Measurements from ENCODE around the gene ESPN. TPM values are rescaled to one million over a fixed set of nuclear protein-coding genes. Genes with fewer than 3 reads are reported as not detected.

Gene ESPN
- total RNA-seq, 3 donors from 2014 or later (not counting 1 experiment from before 2014, with no cell fraction given) = 1.1 to 2.0 (median 1.7) TPM

GRCh38 chr1:6505367-6506209 lies 81.0 kb downstream of the ESPN start:
- no peak for TF ChIP-seq CTCF (IDR thresholded peaks at IDR 0.05)
- H3K4me3 ChIP-seq (ENCODE audit: low read length) = no peak overlapping the region
- H3K27ac Mint-ChIP-seq = no peak overlapping the region
- no peaks in the 10 kb centered on the region for H3K36me3 ChIP-seq (ENCODE audit: control insufficient read depth, insufficient read depth, low read length)
- H3K27me3 Mint-ChIP-seq (ENCODE audit: low read depth in 2 of 2) = peaks cover 0 to 5% of the 10 kb centered on the region in 2 donors
- DNase-seq (no peak), ATAC-seq (no peak)
- H3K9me3 ChIP-seq (ENCODE audit: control insufficient read depth, insufficient read depth, low read length) = no peaks in the 10 kb centered on the region
- intact Hi-C loops (cut with micrococcal nuclease) = no loop called here
- no peaks in the 10 kb centered on the region for H3K36me3 Mint-ChIP-seq
- no peaks in the 10 kb centered on the region for H3K4me1 ChIP-seq (ENCODE audit: control insufficient read depth, insufficient read depth, low read length)
- H3K27ac ChIP-seq (ENCODE audit: low read length) = no peak overlapping the region
- no peaks in the 10 kb centered on the region for H3K9me3 Mint-ChIP-seq
- no peak overlapping the region for H3K4me3 Mint-ChIP-seq
- H3K27me3 ChIP-seq (ENCODE audit: control insufficient read depth, insufficient read depth, low read length) = no peaks in the 10 kb centered on the region
- WGBS (ENCODE audit: insufficient coverage) = 85% methylated on average over 31 of the region's 31 CpGs
- no peaks in the 10 kb centered on the region for H3K4me1 Mint-ChIP-seq

GRCh38 chr1:6506210-6507036 lies 81.8 kb downstream of the ESPN start:
- no peaks in the 10 kb centered on the region for H3K4me1 ChIP-seq (ENCODE audit: control insufficient read depth, insufficient read depth, low read length)
- no peaks in the 10 kb centered on the region for H3K9me3 ChIP-seq (ENCODE audit: control insufficient read depth, insufficient read depth, low read length)
- no peak overlapping the region for H3K4me3 Mint-ChIP-seq
- no peaks in the 10 kb centered on the region for H3K27me3 ChIP-seq (ENCODE audit: control insufficient read depth, insufficient read depth, low read length)
- no peak for TF ChIP-seq CTCF (IDR thresholded peaks at IDR 0.05)
- peaks cover 0 to under 1% of the 10 kb centered on the region in 2 donors for H3K27me3 Mint-ChIP-seq (ENCODE audit: low read depth in 2 of 2)
- no peaks in the 10 kb centered on the region for H3K4me1 Mint-ChIP-seq
- H3K4me3 ChIP-seq (ENCODE audit: low read length) = no peak overlapping the region
- intact Hi-C loops (cut with micrococcal nuclease) = no loop called here
- ATAC-seq = no peak
- H3K36me3 ChIP-seq (ENCODE audit: control insufficient read depth, insufficient read depth, low read length) = no peaks in the 10 kb centered on the region
- no peak for DNase-seq
- no peaks in the 10 kb centered on the region for H3K36me3 Mint-ChIP-seq
- H3K9me3 Mint-ChIP-seq = no peaks in the 10 kb centered on the region
- H3K27ac Mint-ChIP-seq = no peak overlapping the region
- WGBS (ENCODE audit: insufficient coverage) = 89% methylated on average over 31 of the region's 31 CpGs
- no peak overlapping the region for H3K27ac ChIP-seq (ENCODE audit: low read length)

DNA sequence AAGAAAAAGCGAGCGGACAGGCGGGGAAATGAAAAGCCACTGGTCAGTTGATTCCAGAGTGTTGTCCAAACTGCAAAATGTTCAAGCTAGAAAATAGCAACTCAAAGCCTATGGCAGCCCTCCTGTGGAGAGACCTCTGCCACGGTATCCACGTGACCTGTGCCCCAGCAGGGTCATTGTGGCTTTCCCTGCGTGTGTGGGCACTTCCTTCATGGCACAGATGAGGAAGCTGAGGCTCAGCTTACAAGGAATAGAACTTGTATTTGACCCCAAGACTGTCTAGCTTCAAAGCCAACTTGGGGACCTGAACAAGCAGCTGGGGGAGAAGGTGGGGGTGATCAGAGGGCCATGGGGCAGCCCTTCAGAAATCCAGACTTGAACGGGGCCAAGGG lies 82.5 kb downstream of the ESPN start:
- no peak for TF ChIP-seq CTCF (IDR thresholded peaks at IDR 0.05)
- Mint-ChIP-seq H3K4me1 (no peaks in the 10 kb centered on the region), H3K4me3 (no peak overlapping the region), H3K27ac (no peak overlapping the region), H3K9me3 (no peaks in the 10 kb centered on the region), H3K36me3 (no peaks in the 10 kb centered on the region), H3K27me3 (ENCODE audit: low read depth in 2 of 2) (no peaks in the 10 kb centered on the region)
- WGBS (ENCODE audit: insufficient coverage) = 53% methylated on average over 7 of the region's 7 CpGs
- Histone ChIP-seq H3K4me1 (ENCODE audit: control insufficient read depth, insufficient read depth, low read length) (no peaks in the 10 kb centered on the region), H3K27ac (ENCODE audit: low read length) (no peak overlapping the region), H3K9me3 (ENCODE audit: control insufficient read depth, insufficient read depth, low read length) (no peaks in the 10 kb centered on the region), H3K36me3 (ENCODE audit: control insufficient read depth, insufficient read depth, low read length) (no peaks in the 10 kb centered on the region), H3K27me3 (ENCODE audit: control insufficient read depth, insufficient read depth, low read length) (no peaks in the 10 kb centered on the region), H3K4me3 (ENCODE audit: low read length) (no peak overlapping the region)
- ATAC-seq (no peak), DNase-seq (no peak)
- intact Hi-C loops (cut with micrococcal nuclease) = no loop called here
